Measurements from ENCODE around the gene PRRC2C. TPM values are rescaled to one million over a fixed set of nuclear protein-coding genes. Genes with fewer than 3 reads are reported as not detected.

PRRC2C gene
- total and polyA plus RNA-seq, 2 of the 4 experiments (the other 2 are of a cell fraction) = 54.0 to 58.3 TPM

DNA sequence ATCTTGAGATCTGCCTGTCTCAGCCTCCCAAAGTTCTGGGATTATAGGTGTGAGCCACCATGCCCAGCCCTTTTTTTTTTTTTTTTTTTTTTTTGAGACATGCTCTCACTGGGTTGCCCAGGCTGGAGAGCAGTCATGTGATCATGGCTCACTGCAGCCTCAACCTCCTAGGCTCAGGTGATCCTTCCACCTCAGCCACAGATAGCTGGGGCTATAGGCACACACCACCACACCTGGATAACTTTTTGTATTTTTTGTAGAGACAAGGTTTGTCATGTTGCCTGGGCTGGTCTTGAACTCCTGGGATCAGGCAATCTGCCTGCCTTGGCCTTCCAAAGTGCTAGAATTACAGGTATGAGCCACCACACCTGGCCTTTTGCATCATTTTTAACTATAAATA, 17.7 kb upstream of the PRRC2C start:
- H3K9me3 ChIP-seq (ENCODE audit: control insufficient read depth, insufficient read depth, low read length) = no peaks in the 10 kb centered on the region
- H3K23ac ChIP-seq (ENCODE audit: low read depth, low read length) = no peak overlapping the region
- H2BK120ac ChIP-seq (ENCODE audit: low read depth, low read length) = no peak overlapping the region
- no peaks in the 10 kb centered on the region for H3K79me1 ChIP-seq (ENCODE audit: low read depth in 1 of 2, low read length in 2 of 2)
- in situ Hi-C loops (cut with MboI; ENCODE audit: low sequenced_read_pairs) (no loop called here), dilution Hi-C loops (cut with HindIII; ENCODE audit: low sequenced_read_pairs, unreplicated experiment) (no loop called here), intact Hi-C loops (cut with micrococcal nuclease) (no loop called here)
- no peak overlapping the region for H3K4me3 ChIP-seq (ENCODE audit: insufficient read depth, low read depth, low read length)
- no peak overlapping the region for H4K8ac ChIP-seq (ENCODE audit: low read depth in 2 of 2, low read length in 2 of 2)
- H3K18ac ChIP-seq (ENCODE audit: low read depth, low read length) = no peak overlapping the region
- CTCF ChIA-PET = no interaction called here
- no peak overlapping the region for H3K27ac ChIP-seq (ENCODE audit: insufficient read depth, low read length)
- H3K27me3 ChIP-seq (ENCODE audit: control insufficient read depth, insufficient read depth, low read length) = no peaks in the 10 kb centered on the region
- H2BK5ac ChIP-seq (ENCODE audit: low read depth, low read length, poor library complexity, severe bottlenecking) = no peak overlapping the region
- no peak overlapping the region for H2AK9ac ChIP-seq (replicated peaks; ENCODE audit: low read depth, low read length, poor library complexity)
- H3K9ac ChIP-seq (ENCODE audit: low read depth, low read length) = no peak overlapping the region
- DNase-seq (no peak), ATAC-seq (ENCODE audit: low read depth) (no peak)
- no peaks in the 10 kb centered on the region for H4K20me1 ChIP-seq (ENCODE audit: insufficient read depth, low read length)
- H3K36me3 ChIP-seq (ENCODE audit: control insufficient read depth, insufficient read depth, low read length) = no peaks in the 10 kb centered on the region
- no peak overlapping the region for H3K4me2 ChIP-seq (ENCODE audit: low read depth, low read length)
- no peak overlapping the region for H3K56ac ChIP-seq (ENCODE audit: extremely low read depth, insufficient read depth, low read length)
- TF ChIP-seq, protein P1, sequence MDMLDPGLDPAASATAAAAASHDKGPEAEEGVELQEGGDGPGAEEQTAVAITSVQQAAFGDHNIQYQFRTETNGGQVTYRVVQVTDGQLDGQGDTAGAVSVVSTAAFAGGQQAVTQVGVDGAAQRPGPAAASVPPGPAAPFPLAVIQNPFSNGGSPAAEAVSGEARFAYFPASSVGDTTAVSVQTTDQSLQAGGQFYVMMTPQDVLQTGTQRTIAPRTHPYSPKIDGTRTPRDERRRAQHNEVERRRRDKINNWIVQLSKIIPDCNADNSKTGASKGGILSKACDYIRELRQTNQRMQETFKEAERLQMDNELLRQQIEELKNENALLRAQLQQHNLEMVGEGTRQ (IDR thresholded peaks at IDR 0.05; ENCODE audit: low read depth, low read length) = no peak
- TF ChIP-seq MXI1 (IDR thresholded peaks at IDR 0.05; ENCODE audit: borderline replicate concordance, low read depth, low read length) = no peak
- TF ChIP-seq CHD1 (IDR thresholded peaks at IDR 0.05; ENCODE audit: low read depth, low read length) = no peak
- no peak for TF ChIP-seq POLR2A (IDR thresholded peaks at IDR 0.05; ENCODE audit: low read depth, low read length)
- TF ChIP-seq ELK1 (IDR thresholded peaks at IDR 0.05; ENCODE audit: borderline replicate concordance, low read depth, low read length) = no peak
- no peak for TF ChIP-seq RAD21 (IDR thresholded peaks at IDR 0.05; ENCODE audit: low read length)
- TF ChIP-seq MAZ (IDR thresholded peaks at IDR 0.05; ENCODE audit: borderline replicate concordance, low read depth, low read length) = no peak
- no peak for TF ChIP-seq CEBPB (IDR thresholded peaks at IDR 0.05; ENCODE audit: low read depth, low read length)
- H4K5ac ChIP-seq (ENCODE audit: low read depth, low read length) = no peak overlapping the region
- BruUV-seq (replicated peaks) = no TSS peak
- H3K9me1 ChIP-seq (ENCODE audit: insufficient read depth, low read length) = 0 out of 2 replicates have a peak, but pooled peaks cover 3% of the 10 kb centered on the region
- H4K91ac ChIP-seq (ENCODE audit: insufficient read depth, low read depth, low read length) = no peak overlapping the region
- POLR2A ChIA-PET (ENCODE audit: unreplicated experiment) = no interaction called here
- no peak overlapping the region for H2AFZ ChIP-seq (replicated peaks; ENCODE audit: low read length, poor library complexity)
- H2BK20ac ChIP-seq (ENCODE audit: low read depth, low read length) = peak overlapping the region; percentile 10; the same call in 1 of the 2 replicates
- no peaks in the 10 kb centered on the region for H3K4me1 ChIP-seq (ENCODE audit: control insufficient read depth, insufficient read depth, low read length)
- no peak overlapping the region for H2BK15ac ChIP-seq (ENCODE audit: low read depth, low read length)
- no peak overlapping the region for H3K4ac ChIP-seq (ENCODE audit: low read depth, low read length)
- no peak overlapping the region; the same call in 1 of the 2 replicates for H3K14ac ChIP-seq (replicated peaks; ENCODE audit: low read depth, low read length)
- no peak overlapping the region for H2AK5ac ChIP-seq (ENCODE audit: low read depth, low read length)

Measured in IMR-90 (cell line).